GM18507 (cell line): ENCODE results near the gene IQSEC1.
"Not testable (repeated sequence)": the region's sequence is repeated elsewhere in the genome, so short reads cannot be mapped to it uniquely, and the experiment has no call there.

Experiments
- DNase-seq: peaks from one replicate; pipeline ENCODE4 v3.0.0; 2011; ENCODE audit warnings: low read depth; ENCODE audit not compliant: insufficient read length; ENCODE audit errors: extremely low spot score
- FAIRE-seq: peaks from 2 replicates; lab custom pipeline; 2011; peaks lifted over from hg19 to GRCh38; lab: Jason Lieb, UNC

Gene IQSEC1

DNA sequence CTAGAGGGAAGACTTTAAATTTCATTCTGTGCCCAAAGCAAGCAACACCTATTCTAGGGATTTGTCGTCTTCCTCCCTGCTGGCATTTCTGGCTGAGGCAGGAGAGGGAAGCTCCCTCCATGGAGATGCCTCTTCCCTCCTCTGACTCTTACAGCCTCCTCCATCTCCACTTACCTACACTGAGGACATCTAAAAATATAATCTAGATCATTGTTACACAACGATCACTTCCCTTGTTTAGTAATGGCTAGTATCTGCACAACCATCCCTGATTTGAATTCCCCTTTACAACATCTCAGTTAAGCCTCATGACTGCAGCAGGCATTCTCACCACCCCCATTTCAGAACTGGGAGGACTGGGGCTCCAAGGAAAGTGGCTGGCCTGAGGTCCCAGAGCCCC, 219.4 kb downstream of the IQSEC1 start:
- FAIRE-seq: not testable (repeated sequence)

DNA sequence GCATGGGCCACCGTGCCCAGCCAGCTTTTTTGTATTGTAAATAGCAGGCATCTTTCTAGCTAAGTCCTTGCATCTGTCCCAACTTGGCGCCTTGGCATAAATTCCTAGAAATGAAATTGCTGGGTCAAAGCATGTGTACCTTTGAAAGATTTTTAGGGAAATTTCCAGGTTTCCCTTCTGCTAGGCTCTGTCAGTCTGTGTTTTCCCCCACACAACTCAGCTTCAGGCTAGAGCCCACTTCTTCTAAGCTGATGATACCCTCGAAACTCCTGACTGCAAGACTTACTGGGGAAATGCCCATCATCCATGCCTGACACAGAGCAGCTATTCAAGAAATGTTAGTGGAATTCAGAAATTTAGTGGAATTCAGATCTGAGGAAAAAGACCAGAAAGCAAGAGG, 221.0 kb downstream of the IQSEC1 start:
- no peak for FAIRE-seq
- no peak for DNase-seq

More for the DNA sequence above, 219.4 kb downstream of the IQSEC1 start:
- DNase-seq: not testable (repeated sequence)
